ENCODE results near the gene SERPINA9. TPM values are rescaled to one million over a fixed set of nuclear protein-coding genes. Genes with fewer than 3 reads are reported as not detected.

The SERPINA9 gene
- total RNA-seq, 1 donor: not detected

GRCh38 chr14:94505206-94505605 lies 29.2 kb upstream of the SERPINA9 start:
- no peak for TF ChIP-seq CTCF (IDR thresholded peaks at IDR 0.05; ENCODE audit: insufficient read depth, low read length)
- DNase-seq (ENCODE audit: low read depth): no peak
- H3K4me3 ChIP-seq (ENCODE audit: low read depth, low read length): no peak overlapping the region

GRCh38 chr14:94501588-94502516 lies 25.9 kb upstream of the SERPINA9 start:
- TF ChIP-seq CTCF (IDR thresholded peaks at IDR 0.05; ENCODE audit: insufficient read depth, low read length): no peak
- no peak overlapping the region for H3K4me3 ChIP-seq (ENCODE audit: low read depth, low read length)
- no peak for DNase-seq (ENCODE audit: low read depth)

GRCh38 chr14:94500264-94500663 lies 24.3 kb upstream of the SERPINA9 start:
- DNase-seq (ENCODE audit: low read depth): no peak
- no peak overlapping the region for H3K4me3 ChIP-seq (ENCODE audit: low read depth, low read length)
- TF ChIP-seq CTCF (IDR thresholded peaks at IDR 0.05; ENCODE audit: insufficient read depth, low read length): no peak

- DNase-seq (ENCODE audit: low read depth): no peak
- TF ChIP-seq CTCF (IDR thresholded peaks at IDR 0.05; ENCODE audit: insufficient read depth, low read length): no peak
- no peak overlapping the region for H3K4me3 ChIP-seq (ENCODE audit: low read depth, low read length)
These were observed 23.7 kb upstream of the SERPINA9 start for GRCh38 chr14:94499673-94500072.

GRCh38 chr14:94498215-94498614 lies 22.2 kb upstream of the SERPINA9 start:
- no peak for TF ChIP-seq CTCF (IDR thresholded peaks at IDR 0.05; ENCODE audit: insufficient read depth, low read length)
- no peak overlapping the region for H3K4me3 ChIP-seq (ENCODE audit: low read depth, low read length)
- DNase-seq (ENCODE audit: low read depth): no peak

GRCh38 chr14:94494085-94494484 lies 18.1 kb upstream of the SERPINA9 start:
- DNase-seq (ENCODE audit: low read depth): no peak
- H3K4me3 ChIP-seq (ENCODE audit: low read depth, low read length): no peak overlapping the region
- no peak for TF ChIP-seq CTCF (IDR thresholded peaks at IDR 0.05; ENCODE audit: insufficient read depth, low read length)

Data from fibroblast of the aortic adventitia (primary cell).